ENCODE measurements around the gene FCSK.
"Not testable (repeated sequence)": the region's sequence is repeated elsewhere in the genome, so short reads cannot be mapped to it uniquely, and the experiment has no call there.

Gene FCSK

GRCh38 chr16:70510216-70510615 lies 55.8 kb downstream of the FCSK start:
- peaks cover 44% of the 10 kb centered on the region for H3K36me3 Mint-ChIP-seq (ENCODE audit: insufficient read depth)
- H3K9me3 Mint-ChIP-seq = no peaks in the 10 kb centered on the region
- DNase-seq (ENCODE audit: low spot score in 2 of 2) (no peak), ATAC-seq (replicated peaks; ENCODE audit: extremely low read depth, poor library complexity, severe bottlenecking) (no peak)
- peaks cover 12% of the 10 kb centered on the region for H3K4me1 Mint-ChIP-seq
- no peaks in the 10 kb centered on the region for H3K27me3 Mint-ChIP-seq
- no peak overlapping the region for H3K27ac Mint-ChIP-seq (ENCODE audit: low read depth)
- no peak overlapping the region for H3K4me3 Mint-ChIP-seq

- Mint-ChIP-seq H3K9me3 (no peaks in the 10 kb centered on the region), H3K27me3 (no peaks in the 10 kb centered on the region), H3K4me3 (no peak overlapping the region), H3K36me3 (ENCODE audit: insufficient read depth) (peaks cover 48% of the 10 kb centered on the region), H3K27ac (ENCODE audit: low read depth) (no peak overlapping the region), H3K4me1 (peaks cover 12% of the 10 kb centered on the region)
- DNase-seq (ENCODE audit: low spot score in 2 of 2) = no peak
- no peak for ATAC-seq (replicated peaks; ENCODE audit: extremely low read depth, poor library complexity, severe bottlenecking)
These were observed 57.4 kb downstream of the FCSK start for GRCh38 chr16:70511833-70512232.

GRCh38 chr16:70512456-70512855 lies 58.1 kb downstream of the FCSK start:
- ATAC-seq (replicated peaks; ENCODE audit: extremely low read depth, poor library complexity, severe bottlenecking) = no peak
- Mint-ChIP-seq H3K9me3 (no peaks in the 10 kb centered on the region), H3K4me3 (no peak overlapping the region), H3K4me1 (peaks cover 12% of the 10 kb centered on the region), H3K36me3 (ENCODE audit: insufficient read depth) (peaks cover 52% of the 10 kb centered on the region), H3K27me3 (no peaks in the 10 kb centered on the region), H3K27ac (ENCODE audit: low read depth) (no peak overlapping the region)
- no peak for DNase-seq (ENCODE audit: low spot score in 2 of 2)

- Mint-ChIP-seq H3K27me3 (no peaks in the 10 kb centered on the region), H3K9me3 (no peaks in the 10 kb centered on the region), H3K27ac (ENCODE audit: low read depth) (peak overlapping the region; percentile 99), H3K36me3 (ENCODE audit: insufficient read depth) (peaks cover 46% of the 10 kb centered on the region), H3K4me1 (peaks cover 45% of the 10 kb centered on the region), H3K4me3 (peak overlapping the region; percentile 95)
- no peak for DNase-seq (ENCODE audit: low spot score in 2 of 2)
- ATAC-seq (replicated peaks; ENCODE audit: extremely low read depth, poor library complexity, severe bottlenecking) = peak; percentile 40
These were observed 66.4 kb downstream of the FCSK start for GRCh38 chr16:70520612-70521297.

- Mint-ChIP-seq H3K4me1 (peaks cover 58% of the 10 kb centered on the region), H3K9me3 (no peaks in the 10 kb centered on the region)
These were observed 68.1 kb downstream of the FCSK start for GRCh38 chr16:70522216-70523075.

GRCh38 chr16:70523076-70523742 lies 68.8 kb downstream of the FCSK start, which contains the start of gene COG4:
COG4 (minus strand) TSS chr16:70523554; CDS start chr16:70523543, 11 bp downstream.
- H3K27ac Mint-ChIP-seq (ENCODE audit: low read depth) = peak within 1 kb of the TSS; percentile 99
- peak within 1 kb of the TSS; percentile 95 for H3K4me3 Mint-ChIP-seq
- peaks cover 61% of the 10 kb centered on the region for H3K4me1 Mint-ChIP-seq
- no peaks in the 10 kb centered on the region for H3K9me3 Mint-ChIP-seq
- DNase-seq (ENCODE audit: low spot score in 2 of 2) (peak; percentile 80 to 83), ATAC-seq (replicated peaks; ENCODE audit: extremely low read depth, poor library complexity, severe bottlenecking) (peak; percentile 61)
- H3K36me3 Mint-ChIP-seq (ENCODE audit: insufficient read depth) = peaks cover 51% of the 10 kb centered on the region
- H3K27me3 Mint-ChIP-seq = no peaks in the 10 kb centered on the region

More at GRCh38 chr16:70522216-70523075, 68.1 kb downstream of the FCSK start:
- ATAC-seq (replicated peaks; ENCODE audit: extremely low read depth, poor library complexity, severe bottlenecking) (no peak), DNase-seq (ENCODE audit: low spot score in 2 of 2) (no peak)
- Mint-ChIP-seq H3K27me3 (no peaks in the 10 kb centered on the region), H3K36me3 (ENCODE audit: insufficient read depth) (peaks cover 49% of the 10 kb centered on the region), H3K27ac (ENCODE audit: low read depth) (peak overlapping the region; percentile 99), H3K4me3 (peak overlapping the region; percentile 95)

- no peaks in the 10 kb centered on the region for H3K9me3 Mint-ChIP-seq
- H3K27me3 Mint-ChIP-seq = no peaks in the 10 kb centered on the region
- ATAC-seq (replicated peaks; ENCODE audit: extremely low read depth, poor library complexity, severe bottlenecking) = peak; percentile 57
- H3K36me3 Mint-ChIP-seq (ENCODE audit: insufficient read depth) = peaks cover 57% of the 10 kb centered on the region
- peaks cover 61% of the 10 kb centered on the region for H3K4me1 Mint-ChIP-seq
- peak; percentile 66 to 76 for DNase-seq (ENCODE audit: low spot score in 2 of 2)
- peak within 1 kb of the TSS; percentile 99 for H3K27ac Mint-ChIP-seq (ENCODE audit: low read depth)
- H3K4me3 Mint-ChIP-seq = peak within 1 kb of the TSS; percentile 95
These were observed 69.5 kb downstream of the FCSK start, which contains the start of gene SF3B3 for GRCh38 chr16:70523743-70524398. SF3B3 (plus strand) TSS chr16:70523816; CDS start chr16:70526657, 2,841 bp downstream.

GRCh38 chr16:70524399-70524825 lies 70.0 kb downstream of the FCSK start:
- peak; percentile 39 to 58 for DNase-seq (ENCODE audit: low spot score in 2 of 2)
- ATAC-seq (replicated peaks; ENCODE audit: extremely low read depth, poor library complexity, severe bottlenecking) = peak; percentile 39
- H3K27ac Mint-ChIP-seq (ENCODE audit: low read depth) = peak overlapping the region; percentile 99
- H3K36me3 Mint-ChIP-seq (ENCODE audit: insufficient read depth) = peaks cover 63% of the 10 kb centered on the region
- H3K27me3 Mint-ChIP-seq, H3K9me3 Mint-ChIP-seq: not testable (repeated sequence)
- H3K4me3 Mint-ChIP-seq = peak overlapping the region; percentile 95
- peaks cover 65% of the 10 kb centered on the region for H3K4me1 Mint-ChIP-seq

GRCh38 chr16:70526403-70526802 lies 72.0 kb downstream of the FCSK start:
- DNase-seq (ENCODE audit: low spot score in 2 of 2) (no peak), ATAC-seq (replicated peaks; ENCODE audit: extremely low read depth, poor library complexity, severe bottlenecking) (no peak)
- Mint-ChIP-seq H3K9me3 (no peaks in the 10 kb centered on the region), H3K4me3 (peak overlapping the region; percentile 95), H3K27ac (ENCODE audit: low read depth) (peak overlapping the region; percentile 52), H3K27me3 (no peaks in the 10 kb centered on the region), H3K4me1 (peaks cover 53% of the 10 kb centered on the region), H3K36me3 (ENCODE audit: insufficient read depth) (peaks cover 72% of the 10 kb centered on the region)

GRCh38 chr16:70527315-70527996 lies 73.1 kb downstream of the FCSK start:
- H3K4me1 Mint-ChIP-seq = peaks cover 49% of the 10 kb centered on the region
- no peak for ATAC-seq (replicated peaks; ENCODE audit: extremely low read depth, poor library complexity, severe bottlenecking)
- peaks cover 82% of the 10 kb centered on the region for H3K36me3 Mint-ChIP-seq (ENCODE audit: insufficient read depth)
- H3K4me3 Mint-ChIP-seq = peak overlapping the region; percentile 95
- H3K9me3 Mint-ChIP-seq = no peaks in the 10 kb centered on the region
- no peak for DNase-seq (ENCODE audit: low spot score in 2 of 2)
- H3K27me3 Mint-ChIP-seq = no peaks in the 10 kb centered on the region
- H3K27ac Mint-ChIP-seq (ENCODE audit: low read depth) = peak overlapping the region; percentile 52

GRCh38 chr16:70529051-70529777 lies 74.8 kb downstream of the FCSK start:
- Mint-ChIP-seq H3K4me3 (peak overlapping the region; percentile 59), H3K27ac (ENCODE audit: low read depth) (no peak overlapping the region), H3K4me1 (peaks cover 46% of the 10 kb centered on the region), H3K9me3 (no peaks in the 10 kb centered on the region), H3K36me3 (ENCODE audit: insufficient read depth) (peaks cover 85% of the 10 kb centered on the region), H3K27me3 (no peaks in the 10 kb centered on the region)
- DNase-seq (ENCODE audit: low spot score in 2 of 2) = no peak
- ATAC-seq (replicated peaks; ENCODE audit: extremely low read depth, poor library complexity, severe bottlenecking) = no peak

All from central memory CD8-positive, alpha-beta T cell (primary cell).